Mucosa of descending colon (tissue), 3 donors: ENCODE measurements around the gene CDKN2A. TPM values are rescaled to one million over a fixed set of nuclear protein-coding genes. Genes with fewer than 3 reads are reported as not detected.

Experiments used
- ATAC-seq: fragments of 200-7000 bp; cut with Tn5 transposase; one replicate; pipeline ENCODE4 v1.9.1; 2020; ENCODE audit warnings: mild to moderate bottlenecking, moderate library complexity
- DNase-seq, 3 donors: peaks; one replicate each; pipeline ENCODE4 v3.0.0-alpha.2; 2020
- H3K36me3 ChIP-seq: fragments of 200-600 bp; one replicate; pipeline ENCODE4 v1.8.0; 2021; ENCODE audit warnings: low read depth, mild to moderate bottlenecking
- H3K4me1 ChIP-seq: fragments of 200-600 bp; one replicate; pipeline ENCODE4 v1.8.0; 2021; ENCODE audit warnings: low read depth, mild to moderate bottlenecking
- H3K4me3 ChIP-seq: fragments of 200-600 bp; one replicate; pipeline ENCODE4 v1.8.0; 2021; ENCODE audit warnings: mild to moderate bottlenecking
- H3K9me3 ChIP-seq: fragments of 200-600 bp; one replicate; pipeline ENCODE4 v1.8.0; 2021; ENCODE audit warnings: mild to moderate bottlenecking
- CTCF ChIP-seq: fragments of 200-600 bp; IDR thresholded peaks from one replicate; pipeline ENCODE4 v1.8.0; 2022; ENCODE audit warnings: antibody characterized with exemption, mild to moderate bottlenecking
- intact Hi-C, 2 donors: fragments of 100-400 bp; cut with DNase I in 1 of 2; cut with micrococcal nuclease in 1 of 2; formaldehyde crosslinking; loops; one replicate each; pipeline versions ENCODE4 v1.11.0 to v1.11.1; 2022; cut with DNase I, micrococcal nuclease
- total RNA-seq, 3 donors: library from RNA; stranded (reverse); fragmentation: NEBNext Ultra II Directional in 2 of 3; extraction: Animal tissue kit (Norgen Biotek cat#: 25700) in 2 of 3; gene quantifications; one replicate each; pipeline versions ENCODE4 v1.2.1 to v1.2.4, GENCODE V29; 2021 to 2023
- donor health status: DM: no; HTN: no; CAD: no; lungs with moderate emphysema.
- donor health status: DM: no; HTN: no; CAD: no.
- donor health status: DM: no; HTN: yes; CAD: no.

CDKN2A gene
- total RNA-seq, 3 donors from 2014 or later: 1.0 to 3.6 (median 1.2) TPM

- Histone ChIP-seq H3K9me3 (no peaks in the 10 kb centered on the region), H3K4me3 (no peak overlapping the region), H3K36me3 (no peaks in the 10 kb centered on the region), H3K4me1 (no peaks in the 10 kb centered on the region)
- DNase-seq (no peak), ATAC-seq (no peak)
- TF ChIP-seq CTCF: no peak
- intact Hi-C loops: no loop called here
Measured at GRCh38 chr9:22005702-22006606, 11.8 kb upstream of the CDKN2A start.

- intact Hi-C loops: no loop called here
- no peak overlapping the region for H3K4me3 ChIP-seq
Measured at GRCh38 chr9:22005021-22005701, 11.0 kb upstream of the CDKN2A start.

GRCh38 chr9:22002038-22002437 is 7.8 kb upstream of the CDKN2A start:
- TF ChIP-seq CTCF: no peak
- no peaks in the 10 kb centered on the region for H3K36me3 ChIP-seq
- intact Hi-C loops: no loop called here
- DNase-seq (no peak), ATAC-seq (no peak)
- H3K9me3 ChIP-seq: no peaks in the 10 kb centered on the region
- H3K4me3 ChIP-seq: no peak overlapping the region
- H3K4me1 ChIP-seq: no peaks in the 10 kb centered on the region

More at GRCh38 chr9:22005021-22005701, 11.0 kb upstream of the CDKN2A start:
- Histone ChIP-seq H3K4me1 (no peaks in the 10 kb centered on the region), H3K9me3 (no peaks in the 10 kb centered on the region), H3K36me3 (no peaks in the 10 kb centered on the region)
- DNase-seq (no peak), ATAC-seq (no peak)
- no peak for TF ChIP-seq CTCF

- DNase-seq (no peak), ATAC-seq (no peak)
- Histone ChIP-seq H3K4me3 (no peak overlapping the region), H3K9me3 (no peaks in the 10 kb centered on the region), H3K36me3 (no peaks in the 10 kb centered on the region), H3K4me1 (peaks cover 5% of the 10 kb centered on the region)
- TF ChIP-seq CTCF: no peak
- intact Hi-C loops: no loop called here
Measured at GRCh38 chr9:21998026-21998425, 3.8 kb upstream of the CDKN2A start.

GRCh38 chr9:21997480-21997879 is 3.3 kb upstream of the CDKN2A start:
- no peak for TF ChIP-seq CTCF
- Histone ChIP-seq H3K9me3 (no peaks in the 10 kb centered on the region), H3K4me3 (no peak overlapping the region), H3K4me1 (peaks cover 5% of the 10 kb centered on the region), H3K36me3 (no peaks in the 10 kb centered on the region)
- no peak for ATAC-seq
- intact Hi-C loops: no loop called here
- DNase-seq: no peak
